ENCODE measurements around the gene SPOCK1.
"Not testable (repeated sequence)": the region's sequence is repeated elsewhere in the genome, so short reads cannot be mapped to it uniquely, and the experiment has no call there.

Gene SPOCK1
- long read RNA-seq: 0 reads

DNA sequence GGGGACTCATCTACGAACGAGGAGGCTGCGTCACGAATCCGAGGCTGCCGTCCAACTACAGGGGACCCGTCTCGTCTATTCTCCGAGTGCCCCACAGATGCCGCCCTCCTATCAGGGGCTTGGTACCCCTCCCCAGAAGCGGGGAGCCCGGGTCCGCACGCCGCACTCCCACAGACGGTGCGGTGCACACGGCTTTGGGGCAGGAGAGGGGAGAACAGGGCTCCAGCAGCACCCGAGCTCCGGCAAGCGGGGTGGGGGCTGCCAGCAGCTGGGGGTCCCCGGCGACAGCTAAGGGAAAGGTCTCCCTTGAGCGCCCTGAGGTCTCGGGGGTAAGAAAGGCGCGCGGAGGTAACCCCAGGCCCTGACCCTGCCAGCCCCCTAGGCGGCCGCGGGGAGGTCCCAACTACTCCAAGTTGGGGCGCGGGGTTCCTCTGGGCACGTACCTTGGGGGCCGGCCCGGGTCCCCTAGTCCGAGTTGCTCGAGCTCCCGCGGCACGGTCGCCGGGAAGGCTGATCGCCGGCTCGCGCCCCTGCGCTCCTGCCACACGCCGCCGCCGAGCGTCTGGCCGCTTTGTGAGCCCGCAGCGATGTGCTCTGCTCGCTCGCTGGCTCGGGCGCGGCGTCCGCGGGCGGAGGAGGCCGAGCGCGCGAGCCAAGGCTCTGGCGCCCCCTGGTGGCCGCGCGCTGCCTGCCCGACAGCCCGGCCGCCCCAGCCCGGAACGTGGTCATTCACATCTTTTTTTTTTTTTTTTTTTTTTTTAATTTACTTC lies at the start of gene SPOCK1:
TSS of gene SPOCK1 (minus strand) at position 591 of the 770 bp plus-strand sequence.
- peak; percentile 14 to 20 for DNase-seq (ENCODE audit: low read depth in 1 of 2, low spot score in 1 of 2)
- no peaks in the 10 kb centered on the region for H3K27me3 ChIP-seq (ENCODE audit: insufficient read depth, poor library complexity, severe bottlenecking)
- no peak within 1 kb of the TSS for H3K27ac ChIP-seq (replicated peaks)
- no peak within 1 kb of the TSS; the same call in 1 of the 2 replicates for H3K4me3 ChIP-seq (replicated peaks; ENCODE audit: insufficient read depth, low read length)
- TF ChIP-seq, protein P1, sequence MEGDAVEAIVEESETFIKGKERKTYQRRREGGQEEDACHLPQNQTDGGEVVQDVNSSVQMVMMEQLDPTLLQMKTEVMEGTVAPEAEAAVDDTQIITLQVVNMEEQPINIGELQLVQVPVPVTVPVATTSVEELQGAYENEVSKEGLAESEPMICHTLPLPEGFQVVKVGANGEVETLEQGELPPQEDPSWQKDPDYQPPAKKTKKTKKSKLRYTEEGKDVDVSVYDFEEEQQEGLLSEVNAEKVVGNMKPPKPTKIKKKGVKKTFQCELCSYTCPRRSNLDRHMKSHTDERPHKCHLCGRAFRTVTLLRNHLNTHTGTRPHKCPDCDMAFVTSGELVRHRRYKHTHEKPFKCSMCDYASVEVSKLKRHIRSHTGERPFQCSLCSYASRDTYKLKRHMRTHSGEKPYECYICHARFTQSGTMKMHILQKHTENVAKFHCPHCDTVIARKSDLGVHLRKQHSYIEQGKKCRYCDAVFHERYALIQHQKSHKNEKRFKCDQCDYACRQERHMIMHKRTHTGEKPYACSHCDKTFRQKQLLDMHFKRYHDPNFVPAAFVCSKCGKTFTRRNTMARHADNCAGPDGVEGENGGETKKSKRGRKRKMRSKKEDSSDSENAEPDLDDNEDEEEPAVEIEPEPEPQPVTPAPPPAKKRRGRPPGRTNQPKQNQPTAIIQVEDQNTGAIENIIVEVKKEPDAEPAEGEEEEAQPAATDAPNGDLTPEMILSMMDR (IDR thresholded peaks at IDR 0.05; ENCODE audit: insufficient read depth, low read length): no peak

DNA sequence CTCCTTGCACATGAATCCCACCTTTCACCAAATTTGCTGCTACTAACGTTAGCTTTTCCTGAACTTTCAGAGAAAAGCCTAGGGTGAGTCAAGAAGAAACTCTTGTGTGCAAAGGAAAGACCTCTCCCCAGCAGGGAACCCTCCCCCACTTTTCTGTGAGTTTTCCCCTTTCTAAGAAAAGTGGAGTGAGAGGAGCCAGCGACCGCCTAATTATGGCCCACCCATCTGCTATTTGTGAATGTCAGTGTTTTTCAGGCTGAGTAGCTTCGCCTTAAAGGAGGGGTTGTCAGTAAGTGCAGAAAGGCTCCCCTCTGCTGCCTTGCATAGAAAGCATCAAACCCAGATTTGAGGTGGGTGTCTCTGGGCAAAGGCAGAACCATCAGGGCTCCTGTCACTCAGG lies 46.8 kb upstream of the SPOCK1 start:
- TF ChIP-seq, protein P2, sequence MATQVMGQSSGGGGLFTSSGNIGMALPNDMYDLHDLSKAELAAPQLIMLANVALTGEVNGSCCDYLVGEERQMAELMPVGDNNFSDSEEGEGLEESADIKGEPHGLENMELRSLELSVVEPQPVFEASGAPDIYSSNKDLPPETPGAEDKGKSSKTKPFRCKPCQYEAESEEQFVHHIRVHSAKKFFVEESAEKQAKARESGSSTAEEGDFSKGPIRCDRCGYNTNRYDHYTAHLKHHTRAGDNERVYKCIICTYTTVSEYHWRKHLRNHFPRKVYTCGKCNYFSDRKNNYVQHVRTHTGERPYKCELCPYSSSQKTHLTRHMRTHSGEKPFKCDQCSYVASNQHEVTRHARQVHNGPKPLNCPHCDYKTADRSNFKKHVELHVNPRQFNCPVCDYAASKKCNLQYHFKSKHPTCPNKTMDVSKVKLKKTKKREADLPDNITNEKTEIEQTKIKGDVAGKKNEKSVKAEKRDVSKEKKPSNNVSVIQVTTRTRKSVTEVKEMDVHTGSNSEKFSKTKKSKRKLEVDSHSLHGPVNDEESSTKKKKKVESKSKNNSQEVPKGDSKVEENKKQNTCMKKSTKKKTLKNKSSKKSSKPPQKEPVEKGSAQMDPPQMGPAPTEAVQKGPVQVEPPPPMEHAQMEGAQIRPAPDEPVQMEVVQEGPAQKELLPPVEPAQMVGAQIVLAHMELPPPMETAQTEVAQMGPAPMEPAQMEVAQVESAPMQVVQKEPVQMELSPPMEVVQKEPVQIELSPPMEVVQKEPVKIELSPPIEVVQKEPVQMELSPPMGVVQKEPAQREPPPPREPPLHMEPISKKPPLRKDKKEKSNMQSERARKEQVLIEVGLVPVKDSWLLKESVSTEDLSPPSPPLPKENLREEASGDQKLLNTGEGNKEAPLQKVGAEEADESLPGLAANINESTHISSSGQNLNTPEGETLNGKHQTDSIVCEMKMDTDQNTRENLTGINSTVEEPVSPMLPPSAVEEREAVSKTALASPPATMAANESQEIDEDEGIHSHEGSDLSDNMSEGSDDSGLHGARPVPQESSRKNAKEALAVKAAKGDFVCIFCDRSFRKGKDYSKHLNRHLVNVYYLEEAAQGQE (IDR thresholded peaks at IDR 0.05; ENCODE audit: insufficient replicate concordance, low read depth): no peak
- TF ChIP-seq GABPA (IDR thresholded peaks at IDR 0.05; ENCODE audit: low read depth): no peak
- no peak for TF ChIP-seq SPI1 (IDR thresholded peaks at IDR 0.05; ENCODE audit: borderline replicate concordance, low read depth)
- TF ChIP-seq, protein P1 (IDR thresholded peaks at IDR 0.05; ENCODE audit: insufficient read depth, low read length): no peak
- TF ChIP-seq POLR2AphosphoS5 (IDR thresholded peaks at IDR 0.05; ENCODE audit: low read depth): no peak
- Histone ChIP-seq H3K4me3 (replicated peaks; ENCODE audit: insufficient read depth, low read length) (no peak overlapping the region), H3K27ac (replicated peaks) (no peak overlapping the region), H3K27me3 (ENCODE audit: insufficient read depth, poor library complexity, severe bottlenecking) (no peaks in the 10 kb centered on the region)
- no peak for DNase-seq (ENCODE audit: low read depth in 1 of 2, low spot score in 1 of 2)

DNA sequence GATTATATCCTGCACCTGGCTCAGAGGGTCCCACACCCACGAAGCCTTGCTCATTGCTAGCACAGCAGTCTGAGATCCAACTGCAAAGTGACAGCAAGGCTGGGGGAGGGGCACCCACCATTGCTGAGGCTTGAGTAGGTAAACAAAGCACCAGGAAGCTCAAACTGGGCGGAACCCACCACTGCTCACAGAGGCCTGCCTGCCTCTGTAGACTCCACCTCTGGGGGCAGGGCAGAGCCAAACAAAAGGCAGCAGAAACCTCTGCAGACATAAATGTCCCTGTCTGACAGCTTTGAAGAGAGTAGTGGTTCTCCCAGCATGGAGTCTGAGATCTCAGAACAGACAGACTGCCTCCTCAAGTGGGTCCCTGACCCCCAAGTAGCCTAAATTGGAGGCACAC lies 36.3 kb upstream of the SPOCK1 start:
- not testable (repeated sequence) for H3K27ac ChIP-seq (replicated peaks); DNase-seq (ENCODE audit: low read depth in 1 of 2, low spot score in 1 of 2); H3K4me3 ChIP-seq (replicated peaks; ENCODE audit: insufficient read depth, low read length); H3K27me3 ChIP-seq (ENCODE audit: insufficient read depth, poor library complexity, severe bottlenecking)

DNA sequence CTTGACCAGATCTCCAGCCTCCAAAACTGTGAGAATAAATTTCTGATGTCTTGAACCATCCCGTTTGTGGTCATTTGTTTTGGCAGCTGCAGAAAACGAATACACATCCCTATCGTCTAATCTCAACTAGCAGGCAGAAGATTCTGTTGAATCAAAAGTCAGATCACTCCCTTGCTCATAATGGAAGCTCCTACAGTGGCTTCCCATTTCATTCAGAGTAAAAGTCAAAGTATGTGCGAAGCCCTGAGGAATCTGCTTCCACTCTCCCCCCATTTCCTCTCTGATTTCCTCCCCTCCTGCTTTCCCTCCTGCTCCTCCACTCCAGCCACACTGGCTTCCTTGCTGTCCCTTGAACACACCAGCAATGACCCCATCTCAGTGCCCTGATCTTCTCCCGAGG lies 34.8 kb upstream of the SPOCK1 start:
- H3K27ac ChIP-seq (replicated peaks): no peak overlapping the region
- no peak for TF ChIP-seq GABPA (IDR thresholded peaks at IDR 0.05; ENCODE audit: low read depth)
- no peaks in the 10 kb centered on the region for H3K27me3 ChIP-seq (ENCODE audit: insufficient read depth, poor library complexity, severe bottlenecking)
- DNase-seq (ENCODE audit: low read depth in 1 of 2, low spot score in 1 of 2): no peak
- H3K4me3 ChIP-seq (replicated peaks; ENCODE audit: insufficient read depth, low read length): no peak overlapping the region

DNA sequence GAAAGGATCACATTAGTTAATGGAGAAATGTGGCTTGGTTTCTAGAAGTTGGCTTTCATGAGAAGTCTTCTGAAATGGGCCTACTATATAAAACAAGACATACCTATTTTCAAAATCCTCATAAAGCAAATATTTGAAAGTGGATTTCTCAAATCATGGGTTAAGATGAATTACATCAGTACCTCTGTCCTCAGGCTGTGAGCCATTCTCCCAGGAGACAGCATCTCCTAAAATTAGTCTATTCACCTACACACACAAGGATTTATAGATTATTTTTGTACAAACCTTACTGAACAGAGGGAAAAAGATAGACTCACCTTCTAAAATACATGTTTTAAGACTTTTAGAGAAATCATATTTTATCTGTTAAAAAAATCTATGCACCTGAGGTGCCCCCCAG lies 32.1 kb upstream of the SPOCK1 start:
- no peak overlapping the region for H3K27ac ChIP-seq (replicated peaks)
- H3K27me3 ChIP-seq (ENCODE audit: insufficient read depth, poor library complexity, severe bottlenecking): no peaks in the 10 kb centered on the region
- TF ChIP-seq, protein P1 (IDR thresholded peaks at IDR 0.05; ENCODE audit: insufficient read depth, low read length): no peak
- TF ChIP-seq, protein P2 (IDR thresholded peaks at IDR 0.05; ENCODE audit: insufficient replicate concordance, low read depth): no peak
- no peak for TF ChIP-seq SPI1 (IDR thresholded peaks at IDR 0.05; ENCODE audit: borderline replicate concordance, low read depth)
- no peak for TF ChIP-seq POLR2AphosphoS5 (IDR thresholded peaks at IDR 0.05; ENCODE audit: low read depth)
- TF ChIP-seq GABPA (IDR thresholded peaks at IDR 0.05; ENCODE audit: low read depth): no peak
- no peak for DNase-seq (ENCODE audit: low read depth in 1 of 2, low spot score in 1 of 2)
- H3K4me3 ChIP-seq (replicated peaks; ENCODE audit: insufficient read depth, low read length): no peak overlapping the region

All from HL-60 (cell line).